GOT3 (cell line): ENCODE measurements around the gene FPGS.
A peak's percentile ranks its signal among the peaks of the same experiment; 100 is the strongest.
"Not testable (repeated sequence)": the region's sequence is repeated elsewhere in the genome, so short reads cannot be mapped to it uniquely, and the experiment has no call there.

Experiments used
- DNase-seq: peaks from one replicate; lab custom pipeline; 2025; ENCODE audit warnings: mixed read lengths; lab: John Stamatoyannopoulos, UW

FPGS gene

GRCh38 chr9:127838375-127839078 lies 35.8 kb downstream of the FPGS start:
- DNase-seq, result peak; percentile 65

- no peak for DNase-seq
Measured at GRCh38 chr9:127841087-127841835, 38.6 kb downstream of the FPGS start.

- no peak for DNase-seq
Measured at GRCh38 chr9:127844821-127845359, 42.2 kb downstream of the FPGS start.

- not testable (repeated sequence) for DNase-seq
Measured at GRCh38 chr9:127845619-127846018, 42.9 kb downstream of the FPGS start.

- no peak for DNase-seq
Measured at GRCh38 chr9:127846443-127847177, 43.9 kb downstream of the FPGS start.

GRCh38 chr9:127847178-127847510 lies 44.5 kb downstream of the FPGS start:
- DNase-seq, result no peak

GRCh38 chr9:127847833-127848755 lies 45.4 kb downstream of the FPGS start:
- no peak for DNase-seq

GRCh38 chr9:127848756-127849504 lies 46.2 kb downstream of the FPGS start:
- DNase-seq, result no peak

GRCh38 chr9:127850286-127850830 lies 47.7 kb downstream of the FPGS start:
- DNase-seq, result no peak

- no peak for DNase-seq
Measured at GRCh38 chr9:127852829-127853228, 50.1 kb downstream of the FPGS start.

- DNase-seq, result no peak
Measured at GRCh38 chr9:127853312-127854183, 50.9 kb downstream of the FPGS start.

- DNase-seq, result no peak
Measured at GRCh38 chr9:127854184-127854806, 51.6 kb downstream of the FPGS start, which contains the start of gene ENG. Gene ENG, minus strand, starts transcription at chr9:127854658. Its CDS starts 303 bp downstream, at chr9:127854355.

- DNase-seq, result no peak
Measured at GRCh38 chr9:127854960-127855359, 52.3 kb downstream of the FPGS start.

- no peak for DNase-seq
Measured at GRCh38 chr9:127855522-127855921, 52.8 kb downstream of the FPGS start.

GRCh38 chr9:127856094-127856728 lies 53.5 kb downstream of the FPGS start:
- no peak for DNase-seq

GRCh38 chr9:127856729-127857116 lies 54.0 kb downstream of the FPGS start:
- no peak for DNase-seq

GRCh38 chr9:127857278-127857677 lies 54.6 kb downstream of the FPGS start:
- DNase-seq, result no peak

- DNase-seq, result no peak
Measured at GRCh38 chr9:127858041-127858512, 55.4 kb downstream of the FPGS start.
